ENCODE results near the gene KCNK2. TPM values are rescaled to one million over a fixed set of nuclear protein-coding genes. Genes with fewer than 3 reads are reported as not detected.

Gene KCNK2
- total RNA-seq, 1 donor from 2014 or later = 4.8 TPM

DNA sequence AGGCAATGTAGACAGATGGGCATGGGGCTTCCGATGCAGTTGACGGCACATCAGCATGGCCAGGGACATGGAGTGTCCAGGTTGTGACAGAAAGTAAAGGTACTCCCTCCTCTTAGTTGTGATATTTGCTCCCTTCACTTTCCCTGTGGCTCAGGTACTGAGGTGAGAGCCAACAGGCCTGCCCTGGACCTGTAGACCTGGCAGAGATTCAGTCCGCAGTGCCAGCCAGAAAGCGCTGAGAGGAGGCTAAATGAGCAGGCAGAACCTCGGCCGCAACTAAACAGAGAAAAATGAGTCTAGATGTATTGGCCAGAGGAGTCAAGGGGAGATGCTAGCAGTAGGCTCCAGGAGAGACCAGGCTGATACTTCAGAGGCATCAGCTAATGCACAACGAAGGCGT is 22.6 kb upstream of the KCNK2 start:
- Mint-ChIP-seq H3K27ac (ENCODE audit: unreplicated experiment) (peak overlapping the region; percentile 57), H3K4me3 (no peak overlapping the region), H3K9me3 (no peaks in the 10 kb centered on the region), H3K27me3 (ENCODE audit: low read depth) (no peaks in the 10 kb centered on the region), H3K4me1 (peaks cover 12% of the 10 kb centered on the region), H3K36me3 (ENCODE audit: low read depth) (no peaks in the 10 kb centered on the region)
- TF ChIP-seq, protein P1, sequence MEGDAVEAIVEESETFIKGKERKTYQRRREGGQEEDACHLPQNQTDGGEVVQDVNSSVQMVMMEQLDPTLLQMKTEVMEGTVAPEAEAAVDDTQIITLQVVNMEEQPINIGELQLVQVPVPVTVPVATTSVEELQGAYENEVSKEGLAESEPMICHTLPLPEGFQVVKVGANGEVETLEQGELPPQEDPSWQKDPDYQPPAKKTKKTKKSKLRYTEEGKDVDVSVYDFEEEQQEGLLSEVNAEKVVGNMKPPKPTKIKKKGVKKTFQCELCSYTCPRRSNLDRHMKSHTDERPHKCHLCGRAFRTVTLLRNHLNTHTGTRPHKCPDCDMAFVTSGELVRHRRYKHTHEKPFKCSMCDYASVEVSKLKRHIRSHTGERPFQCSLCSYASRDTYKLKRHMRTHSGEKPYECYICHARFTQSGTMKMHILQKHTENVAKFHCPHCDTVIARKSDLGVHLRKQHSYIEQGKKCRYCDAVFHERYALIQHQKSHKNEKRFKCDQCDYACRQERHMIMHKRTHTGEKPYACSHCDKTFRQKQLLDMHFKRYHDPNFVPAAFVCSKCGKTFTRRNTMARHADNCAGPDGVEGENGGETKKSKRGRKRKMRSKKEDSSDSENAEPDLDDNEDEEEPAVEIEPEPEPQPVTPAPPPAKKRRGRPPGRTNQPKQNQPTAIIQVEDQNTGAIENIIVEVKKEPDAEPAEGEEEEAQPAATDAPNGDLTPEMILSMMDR (conservative IDR thresholded peaks at IDR 0.05) = no peak
- no peak for DNase-seq (ENCODE audit: low read depth, low spot score)

- no peak overlapping the region for H3K4me3 Mint-ChIP-seq
- no peaks in the 10 kb centered on the region for H3K4me1 Mint-ChIP-seq
- H3K36me3 Mint-ChIP-seq (ENCODE audit: low read depth) = no peaks in the 10 kb centered on the region
- no peaks in the 10 kb centered on the region for H3K27me3 Mint-ChIP-seq (ENCODE audit: low read depth)
- TF ChIP-seq, protein P1 (conservative IDR thresholded peaks at IDR 0.05) = no peak
- no peaks in the 10 kb centered on the region for H3K9me3 Mint-ChIP-seq
- no peak for DNase-seq (ENCODE audit: low read depth, low spot score)
- H3K27ac Mint-ChIP-seq (ENCODE audit: unreplicated experiment) = no peak overlapping the region
Observed at GRCh38 chr1:215064327-215064726, 18.2 kb upstream of the KCNK2 start.

GRCh38 chr1:215071078-215071477 is 11.5 kb upstream of the KCNK2 start:
- H3K27me3 Mint-ChIP-seq (ENCODE audit: low read depth) = no peaks in the 10 kb centered on the region
- no peaks in the 10 kb centered on the region for H3K4me1 Mint-ChIP-seq
- DNase-seq (ENCODE audit: low read depth, low spot score) = no peak
- no peaks in the 10 kb centered on the region for H3K36me3 Mint-ChIP-seq (ENCODE audit: low read depth)
- H3K27ac Mint-ChIP-seq (ENCODE audit: unreplicated experiment) = no peak overlapping the region
- H3K9me3 Mint-ChIP-seq = no peaks in the 10 kb centered on the region
- H3K4me3 Mint-ChIP-seq = no peak overlapping the region
- TF ChIP-seq, protein P1 (conservative IDR thresholded peaks at IDR 0.05) = no peak

DNA sequence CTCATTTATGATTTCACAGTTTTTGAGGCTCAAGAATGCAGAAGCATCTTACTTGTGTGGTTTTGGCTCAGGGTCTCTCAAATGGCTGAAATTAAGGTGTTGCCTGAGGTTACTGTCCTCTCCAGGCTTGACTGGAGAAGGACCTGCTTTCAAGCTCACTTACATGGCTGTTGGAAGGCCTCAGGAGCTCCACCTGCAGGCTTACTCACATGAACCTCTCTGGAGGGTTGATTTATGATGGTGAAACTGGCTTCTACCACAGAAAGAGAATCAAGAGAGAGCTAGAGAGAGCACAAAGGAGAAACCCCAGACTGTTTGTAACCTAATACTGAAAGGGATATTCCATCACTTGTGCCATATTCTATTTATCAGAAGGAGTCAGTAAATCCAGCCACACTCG is 6.2 kb upstream of the KCNK2 start:
- TF ChIP-seq, protein P1 (conservative IDR thresholded peaks at IDR 0.05) = no peak
- Mint-ChIP-seq H3K9me3 (no peaks in the 10 kb centered on the region), H3K36me3 (ENCODE audit: low read depth) (no peaks in the 10 kb centered on the region), H3K27me3 (ENCODE audit: low read depth) (peaks cover 22% of the 10 kb centered on the region), H3K27ac (ENCODE audit: unreplicated experiment) (no peak overlapping the region), H3K4me3 (no peak overlapping the region), H3K4me1 (no peaks in the 10 kb centered on the region)
- no peak for DNase-seq (ENCODE audit: low read depth, low spot score)

DNA sequence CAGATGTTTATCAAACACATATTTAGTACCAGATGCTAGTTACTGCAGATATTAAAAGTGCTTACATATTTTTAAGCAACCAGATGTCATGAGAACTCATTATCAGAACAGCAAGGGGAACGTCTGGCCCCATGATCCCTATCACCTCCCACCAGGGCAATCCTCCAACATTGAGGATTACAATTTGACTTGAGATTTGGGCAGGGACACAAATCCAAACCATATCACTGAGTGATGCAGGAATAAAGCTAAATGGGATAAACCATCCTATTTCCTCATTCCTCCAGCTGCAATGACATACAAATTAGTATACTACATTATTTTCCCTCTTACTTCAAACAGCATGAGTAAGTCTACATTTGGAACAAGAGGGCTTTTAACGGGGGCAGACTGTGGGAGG is 3.1 kb upstream of the KCNK2 start:
- Mint-ChIP-seq H3K36me3 (ENCODE audit: low read depth) (no peaks in the 10 kb centered on the region), H3K27ac (ENCODE audit: unreplicated experiment) (no peak overlapping the region), H3K4me1 (peaks cover 6% of the 10 kb centered on the region), H3K27me3 (ENCODE audit: low read depth) (peaks cover 50% of the 10 kb centered on the region), H3K9me3 (no peaks in the 10 kb centered on the region), H3K4me3 (no peak overlapping the region)
- no peak for DNase-seq (ENCODE audit: low read depth, low spot score)
- TF ChIP-seq, protein P1 (conservative IDR thresholded peaks at IDR 0.05) = no peak

Measured in neural crest cell (in vitro differentiated cells).